Glomerular endothelial cell (primary cell): ENCODE data around the gene KIRREL3. TPM values are rescaled to one million over a fixed set of nuclear protein-coding genes. Genes with fewer than 3 reads are reported as not detected.

Experiments used
- DNase-seq: peaks from one replicate; pipeline ENCODE4 v3.0.0-alpha.2; 2011; ENCODE audit warnings: low read depth, low spot score; ENCODE audit errors: extremely low read depth
- total RNA-seq: library from RNA; depleted of rRNA; stranded (reverse); fragments of >200 nt; gene quantifications from 2 replicates; pipeline ENCODE4 v1.2.3, GENCODE V29; 2015

KIRREL3 gene
- total RNA-seq, 1 donor from 2014 or later = 0.93 TPM

- DNase-seq = no peak
These were observed 82.0 kb downstream of the KIRREL3 start for GRCh38 chr11:126918556-126918955.

GRCh38 chr11:126917531-126918204 lies 82.9 kb downstream of the KIRREL3 start:
- DNase-seq = no peak

- no peak for DNase-seq
These were observed 85.1 kb downstream of the KIRREL3 start for GRCh38 chr11:126915430-126915829.

GRCh38 chr11:126914941-126915340 lies 85.6 kb downstream of the KIRREL3 start:
- no peak for DNase-seq

DNA sequence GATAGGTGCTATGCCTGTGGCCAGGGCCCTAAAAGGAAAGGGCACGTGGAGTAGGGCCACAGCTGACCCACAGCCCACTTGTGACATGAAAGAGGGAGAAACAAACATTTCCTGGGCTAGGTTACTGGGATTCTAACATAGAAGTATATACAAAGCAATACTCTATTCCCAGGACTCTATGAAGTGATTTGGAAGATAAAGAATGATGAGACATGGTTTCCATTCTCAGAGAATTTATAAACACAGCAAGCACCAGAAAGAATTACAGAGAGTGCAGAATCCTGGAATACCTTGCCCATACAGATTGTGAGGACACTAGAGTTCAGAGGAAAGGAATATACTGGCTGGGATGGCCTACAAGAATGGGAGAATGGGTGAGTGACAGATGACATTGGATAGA lies 86.4 kb downstream of the KIRREL3 start:
- no peak for DNase-seq

DNA sequence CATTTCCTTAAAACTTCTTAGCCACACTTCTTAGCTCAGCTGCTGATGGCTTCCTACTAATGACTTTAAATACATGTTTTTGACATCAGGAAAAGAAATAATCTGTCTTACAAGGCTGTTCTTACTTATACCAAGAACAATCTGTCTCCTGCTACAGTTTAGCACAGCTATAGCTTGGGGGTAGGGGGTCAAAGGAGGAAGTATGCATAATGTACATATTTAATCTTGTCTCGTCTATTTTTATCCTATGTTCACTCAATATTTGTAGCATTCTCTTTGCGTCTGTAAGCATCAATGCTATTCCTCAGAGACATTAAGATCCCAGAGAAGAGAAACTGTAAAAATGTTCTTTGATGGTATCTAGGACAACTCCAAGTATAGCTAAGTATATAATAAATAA lies 96.0 kb downstream of the KIRREL3 start:
- DNase-seq = no peak

GRCh38 chr11:126901783-126902182 lies 98.8 kb downstream of the KIRREL3 start:
- DNase-seq = no peak

DNA sequence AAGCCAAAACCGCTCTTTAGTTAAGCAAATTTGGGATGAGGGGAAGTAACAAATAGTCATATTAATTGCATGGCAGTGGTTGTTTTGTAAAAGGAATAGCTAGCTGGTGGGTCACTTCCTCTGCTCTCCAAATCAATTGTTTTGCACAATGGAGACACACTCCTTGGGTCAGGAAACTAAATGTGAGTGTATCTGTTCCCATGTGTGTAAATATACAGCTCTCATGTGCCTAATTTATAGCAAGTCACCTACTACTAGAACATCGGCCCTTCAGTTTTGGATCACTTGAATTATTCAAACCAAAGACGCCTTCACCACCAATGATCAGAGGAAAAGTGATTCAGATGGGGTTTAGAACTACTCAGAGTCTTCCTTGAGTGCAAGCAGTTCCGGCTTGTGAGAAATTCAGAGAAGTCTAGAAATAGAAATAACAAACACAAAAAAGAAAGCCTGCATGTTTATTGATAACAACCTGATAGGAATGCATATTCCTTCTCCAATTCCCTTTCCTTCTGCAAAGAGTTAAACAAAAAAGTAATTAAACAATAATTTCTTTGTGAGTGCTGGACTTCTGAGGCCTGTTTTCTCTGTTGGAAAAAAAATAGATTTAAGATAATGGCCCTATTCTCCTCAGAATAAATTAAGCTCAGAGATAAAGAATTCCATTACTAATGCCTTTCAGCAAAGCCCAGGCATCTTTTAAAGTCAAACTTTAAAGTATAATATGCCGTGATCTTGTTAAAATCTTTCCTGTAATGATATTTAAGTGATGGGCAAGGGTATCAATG lies 100.4 kb downstream of the KIRREL3 start:
- DNase-seq = no peak

DNA sequence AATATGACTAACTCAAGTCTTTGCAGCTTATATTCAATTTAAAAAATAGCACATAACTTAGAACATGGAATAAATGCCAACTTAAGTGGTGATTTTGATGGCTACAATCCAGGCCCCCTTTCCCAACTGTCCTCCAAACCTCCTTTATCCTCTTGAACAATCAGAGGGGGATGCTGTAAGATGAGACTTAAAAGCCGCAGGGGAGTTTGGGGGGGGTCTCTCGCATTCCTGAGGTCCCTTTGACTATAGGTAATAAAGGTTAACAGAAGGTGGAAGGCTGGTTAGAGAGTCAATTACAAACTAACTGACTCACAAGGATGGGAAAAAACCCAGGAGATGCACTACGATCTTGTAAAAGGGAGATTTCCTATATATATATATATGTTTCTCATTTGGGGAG lies 101.8 kb downstream of the KIRREL3 start:
- DNase-seq = no peak

DNA sequence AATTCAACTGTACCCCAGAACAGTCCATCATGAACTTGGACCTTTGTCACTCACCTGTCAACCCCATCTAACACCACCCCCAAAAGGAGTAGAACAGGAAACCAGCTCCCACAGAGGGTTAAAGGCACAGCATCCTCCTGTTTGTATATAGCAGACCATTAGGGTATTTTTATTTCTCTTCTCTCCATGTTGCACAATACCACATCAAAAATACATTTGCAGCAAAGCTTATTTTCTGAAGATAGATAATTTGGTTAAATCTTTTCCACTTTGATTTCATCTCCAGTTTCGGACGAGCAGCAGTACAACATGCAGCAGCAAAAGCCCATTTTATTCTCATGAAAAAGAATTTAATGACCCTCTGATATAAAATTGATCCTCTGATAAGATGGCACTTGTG lies 103.1 kb downstream of the KIRREL3 start:
- DNase-seq = no peak

- DNase-seq = no peak
These were observed 104.5 kb downstream of the KIRREL3 start for GRCh38 chr11:126896025-126896424.

DNA sequence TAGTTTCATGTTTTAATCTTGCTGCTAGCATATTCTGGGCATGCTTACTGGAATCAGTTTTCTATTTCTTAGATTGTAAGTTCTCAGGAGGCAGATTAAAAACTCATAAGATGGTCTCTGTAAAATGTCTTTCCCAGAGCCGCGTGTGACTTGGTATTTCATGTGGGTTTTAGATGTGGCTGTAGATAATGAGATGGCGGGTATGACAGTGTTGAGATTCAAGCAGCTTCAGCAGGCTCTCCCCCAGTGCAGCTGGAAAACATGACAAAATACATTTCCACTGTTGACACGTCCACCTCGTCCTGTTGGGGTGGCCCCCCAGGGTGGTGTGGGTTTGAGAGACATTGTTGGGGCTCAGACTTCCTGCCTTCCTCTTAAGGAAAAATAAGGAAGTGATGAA lies 106.8 kb downstream of the KIRREL3 start:
- no peak for DNase-seq

DNA sequence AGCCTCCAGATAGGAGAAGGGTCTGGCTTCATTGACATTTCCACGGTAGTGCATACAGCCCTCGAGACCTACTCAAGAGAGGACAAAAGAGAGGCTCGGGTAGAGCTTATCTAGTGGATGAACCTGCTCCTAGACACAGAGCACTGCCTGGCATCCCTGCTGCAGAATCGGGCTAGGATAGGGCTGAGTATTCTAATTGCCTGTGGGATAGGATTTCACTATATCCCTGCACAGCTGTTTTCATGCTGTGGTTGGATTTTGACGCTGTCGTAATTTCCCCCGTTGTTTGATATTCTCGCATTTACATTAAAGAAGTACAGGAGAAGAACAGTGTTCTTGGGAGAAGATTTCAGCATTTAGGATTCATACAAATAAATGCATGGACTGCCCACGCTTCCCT lies 107.8 kb downstream of the KIRREL3 start:
- DNase-seq = no peak

DNA sequence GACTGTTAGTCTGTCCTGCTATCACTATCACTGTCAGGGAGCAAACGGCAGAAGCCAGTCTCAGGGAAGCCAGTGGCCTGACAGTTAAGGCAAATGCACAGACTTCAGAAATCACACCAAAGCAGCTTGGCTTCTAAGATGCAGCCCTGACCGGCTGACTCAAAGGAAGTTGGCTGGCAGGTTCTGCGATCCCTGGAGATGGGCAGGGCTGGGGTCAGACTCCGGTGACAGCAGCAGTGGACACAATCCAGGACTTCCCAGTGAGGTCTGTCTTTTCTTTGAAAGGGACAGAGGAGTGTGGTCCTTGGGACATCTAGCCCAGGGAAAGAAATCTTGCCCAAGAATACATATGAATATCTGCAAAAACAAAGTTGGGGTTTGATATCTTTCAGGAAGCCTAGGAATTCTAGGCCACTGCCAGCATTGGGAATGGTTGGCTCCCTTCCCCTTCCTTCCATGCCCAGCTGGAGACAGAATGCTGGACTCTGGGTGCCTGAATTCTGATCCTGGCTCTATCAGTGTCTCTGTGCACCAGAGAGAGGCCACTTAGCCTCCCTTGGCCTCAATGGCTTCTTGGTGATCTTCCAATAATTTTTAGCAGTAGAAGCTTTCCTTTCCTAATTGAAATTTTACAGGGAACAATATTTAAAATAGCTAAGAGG lies 108.9 kb downstream of the KIRREL3 start:
- no peak for DNase-seq

DNA sequence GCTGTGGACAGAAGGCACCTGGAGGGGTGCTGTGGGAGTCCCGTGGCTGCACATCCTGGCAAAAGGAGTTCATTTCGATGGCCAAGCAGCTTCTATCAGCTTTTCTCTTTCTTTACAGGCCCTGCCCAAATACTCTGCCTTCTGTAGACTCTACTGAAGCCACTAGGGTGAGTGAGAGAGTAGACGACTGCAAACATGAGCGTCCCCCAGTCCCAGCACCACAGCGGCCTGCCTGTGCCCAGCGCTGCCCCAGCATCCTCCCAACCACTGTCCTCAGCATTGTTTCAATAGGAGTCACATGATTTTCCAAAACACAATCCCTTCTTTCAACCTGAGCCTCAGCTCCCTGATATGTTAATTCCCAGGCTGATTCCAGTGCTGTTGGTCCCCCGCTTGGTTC lies 110.0 kb downstream of the KIRREL3 start:
- DNase-seq = no peak

DNA sequence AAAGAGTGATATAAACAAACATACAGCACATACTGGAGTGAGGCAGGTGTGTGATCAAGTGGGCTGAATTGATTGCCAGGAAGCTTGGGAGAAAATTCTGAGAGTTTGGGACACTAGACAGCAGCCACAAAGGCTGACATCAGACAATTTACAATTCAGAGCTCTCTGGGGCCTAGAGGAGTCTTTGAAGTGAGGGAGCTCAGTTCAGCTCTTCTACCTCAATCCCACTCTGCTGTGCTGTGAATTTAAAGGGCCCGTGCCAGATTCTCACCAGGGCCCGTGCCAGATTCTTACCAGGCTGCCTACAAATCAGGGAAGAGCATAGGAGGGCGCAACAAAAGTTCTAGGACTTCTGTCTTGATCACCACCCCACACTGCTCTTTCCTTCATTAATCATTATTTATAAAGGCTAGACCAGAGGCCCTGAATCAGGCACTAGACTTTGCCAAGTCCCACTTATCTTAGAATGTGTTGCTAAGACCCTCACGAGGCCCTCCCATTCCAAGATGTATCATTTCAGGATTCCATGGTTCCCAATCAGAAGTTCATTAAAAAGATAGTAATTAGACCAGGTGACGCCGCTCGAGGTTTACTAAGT lies 112.4 kb downstream of the KIRREL3 start:
- DNase-seq = no peak

DNA sequence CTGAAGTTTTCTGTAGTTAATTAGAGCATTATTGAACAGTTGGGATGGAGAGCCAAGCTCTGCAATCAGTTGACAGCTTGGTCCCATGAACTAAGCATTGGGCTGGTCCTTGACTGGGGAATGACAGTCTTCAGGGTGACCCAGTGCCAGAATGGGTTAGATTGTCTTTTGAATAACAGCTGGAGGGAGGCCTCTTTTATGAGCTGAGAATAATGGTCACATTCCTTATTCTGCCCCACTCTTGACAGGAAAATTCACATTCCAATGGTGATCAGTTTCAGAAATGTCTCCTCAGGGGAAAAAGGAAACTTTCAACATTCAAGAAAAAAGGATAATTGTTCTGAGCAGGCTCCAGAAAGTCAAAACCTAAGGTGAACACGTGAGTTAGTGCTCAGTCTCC lies 113.9 kb downstream of the KIRREL3 start:
- no peak for DNase-seq

DNA sequence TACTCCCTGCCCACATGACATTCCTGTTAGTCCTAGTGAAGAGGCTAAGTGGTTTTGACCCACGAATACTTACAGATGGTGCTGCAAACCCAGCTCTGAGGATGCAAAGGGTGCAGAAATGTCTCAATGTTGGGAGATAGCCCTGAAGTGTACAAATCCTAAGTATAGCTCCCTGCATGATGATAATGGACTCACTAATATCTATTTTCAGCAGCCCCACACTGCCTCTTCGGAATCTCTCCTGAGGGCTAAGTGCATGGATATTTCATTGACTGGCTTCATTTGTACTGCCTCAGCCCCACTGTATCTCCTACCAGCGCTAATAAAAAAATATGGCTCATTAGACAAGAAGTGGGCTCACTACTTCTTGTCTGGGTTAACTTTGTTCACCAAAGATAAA lies 114.5 kb downstream of the KIRREL3 start:
- DNase-seq = no peak

DNA sequence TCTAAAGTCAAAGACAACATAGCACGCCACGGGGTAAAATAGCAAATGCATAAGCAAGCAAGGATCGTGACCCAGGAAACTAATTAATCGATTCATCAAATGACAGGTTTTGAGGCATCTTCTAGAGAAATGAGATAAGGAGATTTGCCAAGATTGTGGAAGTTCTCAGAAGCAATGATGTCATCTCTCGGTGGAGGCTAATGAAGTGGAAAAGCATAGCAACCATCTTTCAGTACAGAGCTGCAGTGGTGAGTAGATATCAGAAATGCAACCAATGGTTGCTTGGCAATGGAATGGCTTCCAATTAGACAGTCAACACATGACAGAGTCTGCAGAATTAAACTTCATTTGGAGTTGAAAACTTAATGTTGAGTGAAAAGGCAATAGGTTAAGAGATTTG lies 116.0 kb downstream of the KIRREL3 start:
- no peak for DNase-seq

- no peak for DNase-seq
These were observed 116.4 kb downstream of the KIRREL3 start for GRCh38 chr11:126884192-126884591.

GRCh38 chr11:126880872-126881271 lies 119.7 kb downstream of the KIRREL3 start:
- no peak for DNase-seq

GRCh38 chr11:126879516-126879915 lies 121.1 kb downstream of the KIRREL3 start:
- no peak for DNase-seq
